Uterus (tissue), 2 donors: ENCODE measurements around the gene NCAM1.

Experiments used
- CTCF ChIP-seq, 4 experiments: fragments of 200-600 bp in 2 of 4; fragments of 450-650 bp in 2 of 4; sonication (generic) in 2 of 4; IDR thresholded peaks; one replicate each; pipeline ENCODE4 v1.5.1; 2016 to 2019; ENCODE audit warnings: antibody characterized with exemption in 4 of 4, mild to moderate bottlenecking in 2 of 4, moderate library complexity in 1 of 4
- POLR2A ChIP-seq, 2 donors: fragments of 450-650 bp; IDR thresholded peaks; one replicate each; pipeline ENCODE4 v1.6.1; 2016; ENCODE audit warnings: antibody characterized with exemption in 2 of 2, mild to moderate bottlenecking in 1 of 2, moderate library complexity in 1 of 2

GRCh38 chr11:113065330-113065729 lies 104.1 kb downstream of the NCAM1 start:
- TF ChIP-seq CTCF (IDR thresholded peaks at IDR 0.05) (no peak), POLR2A (IDR thresholded peaks at IDR 0.05) (no peak)
